H1 (cell line): ENCODE results near the gene CPE. TPM values are rescaled to one million over a fixed set of nuclear protein-coding genes. Genes with fewer than 3 reads are reported as not detected.

ENCODE experiments used
- CTCF ChIA-PET: fragments of 300-600 bp; sonication (Branson Sonifier 250); formaldehyde crosslinking; loops from one replicate; lab custom pipeline; 2021; ENCODE audit not compliant: partially characterized antibody; lab: Charles Lee
- POLR2A ChIA-PET: fragments of 300-600 bp; sonication (Branson Sonifier 250); formaldehyde crosslinking; loops from one replicate; lab custom pipeline; 2021; ENCODE audit warnings: inconsistent platforms; ENCODE audit not compliant: partially characterized antibody; lab: Charles Lee
- DNase-seq, 2 experiments: peaks; one replicate each; pipeline versions ENCODE4 v3.0.0 to v3.0.0-alpha.2; 2010 to 2022; ENCODE audit warnings: low spot score in 2 of 2, low read depth in 1 of 2, mixed read lengths in 1 of 2
- FAIRE-seq: peaks from 2 replicates; lab custom pipeline; 2011; peaks lifted over from hg19 to GRCh38; lab: Jason Lieb, UNC
- H2AFZ ChIP-seq: 2 replicates; pipeline ENCODE4 v1.8.1; 2012; ENCODE audit warnings: low read length, inconsistent platforms
- H2AK5ac ChIP-seq: 2 replicates; pipeline ENCODE4 v1.6.1; 2013; ENCODE audit warnings: low read depth, low read length
- H2BK120ac ChIP-seq: replicated peaks from 2 replicates; pipeline ENCODE3; 2013; ENCODE audit warnings: low read depth, low read length, inconsistent platforms
- H2BK12ac ChIP-seq: 2 replicates; pipeline ENCODE4 v1.6.1; 2013; ENCODE audit warnings: low read depth, low read length
- H2BK15ac ChIP-seq: 2 replicates; pipeline ENCODE4 v1.6.1; 2013; ENCODE audit warnings: low read length
- H2BK20ac ChIP-seq: 2 replicates; pipeline ENCODE4 v1.6.1; 2013; ENCODE audit warnings: low read length
- H2BK5ac ChIP-seq: 2 replicates; pipeline ENCODE4 v1.6.1; 2013; ENCODE audit warnings: low read depth, low read length
- H3K14ac ChIP-seq: 2 replicates; pipeline ENCODE4 v1.6.1; 2013; ENCODE audit warnings: inconsistent platforms; ENCODE audit not compliant: insufficient read length
- H3K18ac ChIP-seq: 2 replicates; pipeline ENCODE4 v1.6.1; 2013; ENCODE audit warnings: low read length; ENCODE audit errors: extremely low read depth
- H3K23ac ChIP-seq: 2 replicates; pipeline ENCODE4 v1.6.1; 2013; ENCODE audit warnings: inconsistent platforms; ENCODE audit not compliant: insufficient read length
- H3K23me2 ChIP-seq: 2 replicates; pipeline ENCODE4 v1.6.1; 2013; ENCODE audit warnings: low read depth, low read length
- H3K27ac ChIP-seq: 2 replicates; pipeline ENCODE4 v1.6.1; 2011; ENCODE audit warnings: low read depth, low read length, inconsistent platforms
- H3K27me3 ChIP-seq, 4 experiments: replicated peaks in 1 of 4; 1 replicate in 1 of 4; 2 replicates in 3 of 4; pipeline versions ENCODE4 v1.6.1 to v1.8.1; 2011 to 2013; ENCODE audit warnings: low read length in 3 of 4, mild to moderate bottlenecking in 3 of 4, inconsistent platforms in 2 of 4, mixed read lengths in 2 of 4, moderate library complexity in 1 of 4; ENCODE audit not compliant: control insufficient read depth in 3 of 4, insufficient read depth in 3 of 4; ENCODE audit errors: extremely low read depth in 1 of 4
- H3K36me3 ChIP-seq, 4 experiments: 2 replicates each; pipeline versions ENCODE4 v1.6.1 to v1.8.1; 2011 to 2013; ENCODE audit warnings: mild to moderate bottlenecking in 4 of 4, low read length in 3 of 4, moderate library complexity in 2 of 4, control low read depth in 1 of 4, inconsistent platforms in 1 of 4; ENCODE audit not compliant: insufficient read depth in 4 of 4, control insufficient read depth in 2 of 4
- H3K4ac ChIP-seq: replicated peaks from 2 replicates; pipeline ENCODE3; 2013; ENCODE audit warnings: low read length, low read depth, mixed read lengths, inconsistent platforms; ENCODE audit not compliant: insufficient read length
- H3K4me1 ChIP-seq, 4 experiments: replicated peaks in 1 of 4; 1 replicate in 1 of 4; 2 replicates in 3 of 4; pipeline versions ENCODE4 v1.6.1 to v1.8.1; 2011 to 2013; ENCODE audit warnings: low read length in 3 of 4, inconsistent platforms in 2 of 4, mixed read lengths in 1 of 4; ENCODE audit not compliant: insufficient read depth in 4 of 4, control insufficient read depth in 3 of 4
- H3K4me2 ChIP-seq, 2 experiments: 2 replicates each; pipeline versions ENCODE4 v1.6.1 to v1.8.1; 2011 to 2013; ENCODE audit warnings: low read depth in 2 of 2, low read length in 2 of 2, control low read depth in 1 of 2, inconsistent platforms in 1 of 2, mild to moderate bottlenecking in 1 of 2; ENCODE audit not compliant: insufficient read depth in 1 of 2
- H3K4me3 ChIP-seq, 4 experiments: fragments of 200-600, 300-600 bp in 1 of 4; sonication (generic), shearing (Covaris generic), sonication (Bioruptor Twin) in 1 of 4; 2 replicates each; pipeline versions ENCODE4 v1.5.1 to v1.8.1; 2011 to 2016; ENCODE audit warnings: low read length in 4 of 4, low read depth in 3 of 4, control low read depth in 2 of 4, inconsistent platforms in 2 of 4, mild to moderate bottlenecking in 2 of 4, mixed read lengths in 1 of 4, moderate library complexity in 1 of 4; ENCODE audit not compliant: insufficient read depth in 2 of 4; ENCODE audit errors: extremely low read depth in 1 of 4
- H3K56ac ChIP-seq: replicated peaks from 2 replicates; pipeline ENCODE3; 2013; ENCODE audit warnings: low read depth, mild to moderate bottlenecking, mixed read lengths, low read length, inconsistent platforms; ENCODE audit not compliant: insufficient read length
- H3K79me1 ChIP-seq: 2 replicates; pipeline ENCODE4 v1.6.1; 2013; ENCODE audit warnings: low read depth, low read length, control low read depth
- H3K79me2 ChIP-seq, 2 experiments: 2 replicates each; pipeline versions ENCODE4 v1.6.1 to v1.8.1; 2012 to 2013; ENCODE audit warnings: low read length in 2 of 2, mild to moderate bottlenecking in 2 of 2, inconsistent platforms in 1 of 2; ENCODE audit not compliant: insufficient read depth in 2 of 2, control insufficient read depth in 1 of 2
- H3K9ac ChIP-seq, 4 experiments: replicated peaks in 1 of 4; 1 replicate in 1 of 4; 2 replicates in 3 of 4; pipeline versions ENCODE4 v1.6.1 to v1.8.1; 2011 to 2013; ENCODE audit warnings: low read depth in 3 of 4, low read length in 3 of 4, control low read depth in 2 of 4, mild to moderate bottlenecking in 2 of 4, moderate library complexity in 2 of 4, inconsistent platforms in 1 of 4; ENCODE audit errors: extremely low read depth in 1 of 4
- H3K9me3 ChIP-seq, 2 experiments: 2 replicates each; pipeline versions ENCODE4 v1.6.1 to v1.8.1; 2012 to 2013; ENCODE audit warnings: mild to moderate bottlenecking in 2 of 2, moderate library complexity in 2 of 2, control low read depth in 1 of 2, inconsistent platforms in 1 of 2, low read depth in 1 of 2, low read length in 1 of 2, mixed read lengths in 1 of 2; ENCODE audit not compliant: insufficient read depth in 2 of 2
- H4K20me1 ChIP-seq, 2 experiments: replicated peaks in 1 of 2; 2 replicates each; pipeline versions ENCODE3 to v1.8.1; 2011 to 2013; ENCODE audit warnings: inconsistent platforms in 2 of 2, low read length in 2 of 2, mild to moderate bottlenecking in 1 of 2; ENCODE audit not compliant: insufficient read depth in 2 of 2, control insufficient read depth in 1 of 2
- H4K5ac ChIP-seq: 2 replicates; pipeline ENCODE4 v1.6.1; 2013; ENCODE audit warnings: low read length, low read depth, mixed read lengths, inconsistent platforms; ENCODE audit not compliant: insufficient read length
- H4K8ac ChIP-seq: 2 replicates; pipeline ENCODE4 v1.8.0; 2013; ENCODE audit warnings: mild to moderate bottlenecking, moderate library complexity, low read length, inconsistent platforms; ENCODE audit not compliant: insufficient read depth; ENCODE audit errors: extremely low read depth
- H4K91ac ChIP-seq: replicated peaks from 2 replicates; pipeline ENCODE3; 2013; ENCODE audit warnings: low read length, mixed read lengths, inconsistent platforms; ENCODE audit not compliant: insufficient read length
- EP300 ChIP-seq, 2 experiments: IDR thresholded peaks; 1 replicate in 1 of 2; 2 replicates in 1 of 2; pipeline ENCODE4 v1.6.1; 2011 to 2012; ENCODE audit warnings: low read depth in 2 of 2, low read length in 2 of 2, mild to moderate bottlenecking in 2 of 2, borderline replicate concordance in 1 of 2, inconsistent platforms in 1 of 2, moderate library complexity in 1 of 2
- HDAC6 ChIP-seq: IDR thresholded peaks from one replicate; pipeline ENCODE4 v1.7.1; 2012; ENCODE audit warnings: low read depth, mild to moderate bottlenecking, inconsistent platforms, low read length, moderate library complexity
- NRF1 ChIP-seq: IDR thresholded peaks from 2 replicates; pipeline ENCODE4 v1.6.1; 2011; ENCODE audit warnings: mild to moderate bottlenecking, low read depth, low read length, improper control_type of control experiment
- TEAD4 ChIP-seq: IDR thresholded peaks from 2 replicates; pipeline ENCODE4 v1.6.1; 2012; ENCODE audit warnings: low read depth, low read length, inconsistent platforms, mixed read lengths
- WGBS, 2 experiments: shearing (Covaris generic) in 1 of 2; methylation state at CpG; one replicate each; pipeline versions ENCODE4 v1.1.6 to v1.1.7; 2013 to 2015; ENCODE audit warnings: low lambda C conversion rate in 2 of 2, mixed read lengths in 2 of 2, inconsistent platforms in 1 of 2, low coverage in 1 of 2, missing lambda C conversion rate in 1 of 2; ENCODE audit not compliant: insufficient replicate concordance in 2 of 2, insufficient coverage in 1 of 2, insufficient read length in 1 of 2; ENCODE audit errors: extremely low coverage in 1 of 2, missing lambda C conversion rate in 1 of 2; 5-methylcytosine and 5-hydroxymethylcytosine counted together
- polyA plus RNA-seq, 7 experiments: library from polyadenylated mRNA; depleted of rRNA in 3 of 7; stranded (reverse) in 5 of 7; unstranded in 2 of 7; fragments of >200 nt in 5 of 7; fragments of 200-250 nt in 2 of 7; gene quantifications; 1 replicate in 5 of 7; 2 replicates in 1 of 7; 4 replicates in 1 of 7; pipeline versions ENCODE4 v1.2.1 to v1.2.3, GENCODE V29; 2011 to 2013; ENCODE audit warnings: missing spikeins in 2 of 7, mixed read lengths in 2 of 7
- total RNA-seq: library from RNA; stranded (reverse); fragmentation: NEBNext Ultra II Directional; extraction: Animal tissue kit (Norgen Biotek cat#: 25700); gene quantifications from 2 replicates; pipeline ENCODE4 v1.2.1, GENCODE V29; 2021

Gene CPE
- total and polyA plus RNA-seq, 2 of the 8 experiments (the other 6 are each of a cell fraction or from before 2014, with no cell fraction given), result 9.4 to 10.2 TPM

GRCh38 chr4:165439981-165440380 lies 61.2 kb downstream of the CPE start:
- no peak overlapping the region for H4K8ac ChIP-seq
- H3K18ac ChIP-seq, result no peak overlapping the region
- no peaks in the 10 kb centered on the region for H3K9me3 ChIP-seq
- H3K4me3 ChIP-seq, result no peak overlapping the region
- no peak overlapping the region for H2BK15ac ChIP-seq
- no peaks in the 10 kb centered on the region for H3K79me2 ChIP-seq
- H4K91ac ChIP-seq, result no peak overlapping the region
- H3K79me1 ChIP-seq, result no peaks in the 10 kb centered on the region
- no peak overlapping the region for H2AFZ ChIP-seq
- no peak overlapping the region for H3K27ac ChIP-seq
- no peak overlapping the region for H3K23ac ChIP-seq
- H3K4me1 ChIP-seq, result peaks cover 0 to 2% (median 0%) of the 10 kb centered on the region in 4 experiments; a peak in 1 of 7 replicates
- H3K56ac ChIP-seq, result no peak overlapping the region
- POLR2A ChIA-PET, result no interaction called here
- no peak overlapping the region for H2BK12ac ChIP-seq
- H4K20me1 ChIP-seq, result no peaks in the 10 kb centered on the region
- H2BK5ac ChIP-seq, result no peak overlapping the region
- FAIRE-seq (no peak), DNase-seq (no peak)
- H3K23me2 ChIP-seq, result no peaks in the 10 kb centered on the region; the same call in 1 of the 2 replicates
- H2BK20ac ChIP-seq, result no peak overlapping the region
- 89% methylated on average over 1 of the region's 1 CpG; no CpG with 5 or more reads in 1 of the 2 experiments for WGBS, 2 experiments
- TF ChIP-seq TEAD4, result no peak
- TF ChIP-seq HDAC6, result no peak
- no peak for TF ChIP-seq NRF1
- no peak for TF ChIP-seq EP300 (IDR thresholded peaks at IDR 0.05; ENCODE audit: borderline replicate concordance in 1 of 2, low read depth in 2 of 2, low read length in 2 of 2)
- TF ChIP-seq, all 59 proteins: peak for 0
- Histone ChIP-seq H3K36me3 (no peaks in the 10 kb centered on the region), H2AK5ac (no peak overlapping the region), H3K4me2 (no peak overlapping the region), H4K5ac (no peak overlapping the region), H3K14ac (no peak overlapping the region), H3K9ac (no peak overlapping the region), H3K27me3 (no peaks in the 10 kb centered on the region), H3K4ac (no peak overlapping the region), H2BK120ac (no peak overlapping the region)
- CTCF ChIA-PET, result interaction anchor here (0.9 to 1.5 kb wide), 4 partner anchors 8 to 96 kb away, joined by 3 to 8 read pairs (median 4); no protein-coding TSS in a partner anchor
